HCT116 (cell line): Measurements from ENCODE around the gene REXO5. TPM values are rescaled to one million over a fixed set of nuclear protein-coding genes. Genes with fewer than 3 reads are reported as not detected.
"Not testable (repeated sequence)": the region's sequence is repeated elsewhere in the genome, so short reads cannot be mapped to it uniquely, and the experiment has no call there.

Source experiments
- ATAC-seq: fragments of 200-7000 bp; cut with Tn5 transposase; 2 replicates; pipeline ENCODE4 v1.9.1; 2020; ENCODE audit warnings: mild to moderate bottlenecking, moderate library complexity
- BruUV-seq: library from RNA; stranded (reverse); fragments of 400-500 nt; replicated peaks from 2 replicates; lab custom pipeline; 2021; lab: Mats Ljungman, UMichigan
- CTCF ChIA-PET: fragments of 300-600 bp; sonication (Branson Sonifier 250); formaldehyde crosslinking; loops from one replicate; lab custom pipeline; 2021; ENCODE audit warnings: antibody characterized with exemption; lab: Charles Lee
- POLR2A ChIA-PET: fragments of 300-600, 350-600 bp; sonication (Branson Sonifier 250); formaldehyde crosslinking; loops from one replicate; lab custom pipeline; 2021; ENCODE audit warnings: antibody characterized with exemption; lab: Charles Lee
- RAD21 ChIA-PET, 2 experiments: fragments of 300-600 bp; sonication (Branson Sonifier 250); formaldehyde crosslinking; loops; one replicate each; lab custom pipeline; 2023; ENCODE audit warnings: low total read pairs in 2 of 2; ENCODE audit not compliant: uncharacterized antibody in 2 of 2, unreplicated experiment in 2 of 2, low non-redundant PET in 1 of 2; lab: Charles Lee
- DNase-seq: peaks from one replicate; pipeline ENCODE4 v3.0.0-alpha.2; 2010; ENCODE audit warnings: low read depth, low spot score
- H2AFZ ChIP-seq: fragments of 200-600 bp; shearing (Covaris generic), sonication (generic); 2 replicates; pipeline ENCODE4 v1.6.1; 2017; ENCODE audit warnings: low read depth, mixed run types, mixed read lengths, antibody characterized with exemption, low read length; ENCODE audit not compliant: poor library complexity, severe bottlenecking
- H3K27ac ChIP-seq: 2 replicates; pipeline ENCODE4 v1.5.1; 2012; ENCODE audit warnings: low read depth, low read length
- H3K27me3 ChIP-seq: fragments of 200-600 bp; sonication (generic); 2 replicates; pipeline ENCODE4 v1.6.1; 2016; ENCODE audit warnings: mixed run types, low read length, mixed read lengths; ENCODE audit not compliant: insufficient read depth
- H3K36me3 ChIP-seq, 2 experiments: fragments of 200-500 bp in 1 of 2; fragments of 200-600 bp in 1 of 2; sonication (Bioruptor generic) in 1 of 2; sonication (generic) in 1 of 2; 2 replicates each; pipeline versions ENCODE4 v1.5.1 to v1.6.1; 2014 to 2016; ENCODE audit warnings: low read length in 2 of 2, inconsistent platforms in 1 of 2, mixed read lengths in 1 of 2, mixed run types in 1 of 2; ENCODE audit not compliant: insufficient read depth in 2 of 2, control insufficient read depth in 1 of 2
- H3K4me1 ChIP-seq, 2 experiments: fragments of 200-600 bp in 1 of 2; sonication (generic) in 1 of 2; 2 replicates each; pipeline versions ENCODE4 v1.5.1 to v1.6.1; 2012 to 2017; ENCODE audit warnings: low read length in 2 of 2, inconsistent platforms in 1 of 2, mild to moderate bottlenecking in 1 of 2, mixed read lengths in 1 of 2, mixed run types in 1 of 2, moderate library complexity in 1 of 2; ENCODE audit not compliant: insufficient read depth in 2 of 2, control insufficient read depth in 1 of 2
- H3K4me2 ChIP-seq: fragments of 200-600 bp; sonication (generic); 2 replicates; pipeline ENCODE4 v1.6.1; 2017; ENCODE audit warnings: mixed run types, low read length, mixed read lengths
- H3K4me3 ChIP-seq, 2 experiments: fragments of 200-600 bp in 1 of 2; sonication (generic) in 1 of 2; replicated peaks in 1 of 2; 2 replicates each; pipeline ENCODE4 v1.5.1; 2011 to 2016; ENCODE audit warnings: low read length in 2 of 2, control low read depth in 1 of 2, low read depth in 1 of 2, mild to moderate bottlenecking in 1 of 2, mixed read lengths in 1 of 2, mixed run types in 1 of 2
- H3K79me2 ChIP-seq: fragments of 200-600 bp; sonication (generic); 2 replicates; pipeline ENCODE4 v1.6.1; 2017; ENCODE audit warnings: mild to moderate bottlenecking, mixed run types, low read length, moderate library complexity, mixed read lengths; ENCODE audit not compliant: insufficient read depth
- H3K9ac ChIP-seq: fragments of 200-600 bp; sonication (generic); 2 replicates; pipeline ENCODE4 v1.6.1; 2016; ENCODE audit warnings: low read length, mixed read lengths
- H3K9me2 ChIP-seq: fragments of 200-600 bp; sonication (generic), shearing (Covaris generic); 2 replicates; pipeline ENCODE4 v1.6.1; 2017; ENCODE audit warnings: mixed run types, mild to moderate bottlenecking, moderate library complexity; ENCODE audit not compliant: insufficient read depth
- H3K9me3 ChIP-seq, 2 experiments: fragments of 200-500 bp in 1 of 2; fragments of 200-600 bp in 1 of 2; sonication (Bioruptor generic) in 1 of 2; sonication (generic) in 1 of 2; 2 replicates each; pipeline ENCODE4 v1.6.1; 2014 to 2017; ENCODE audit warnings: low read length in 2 of 2, mixed read lengths in 2 of 2, inconsistent platforms in 1 of 2, low read depth in 1 of 2, mild to moderate bottlenecking in 1 of 2, mixed run types in 1 of 2, moderate library complexity in 1 of 2; ENCODE audit not compliant: control insufficient read depth in 1 of 2, insufficient read depth in 1 of 2
- H4K20me1 ChIP-seq: fragments of 200-600 bp; sonication (generic), shearing (Covaris generic); 2 replicates; pipeline ENCODE4 v1.6.1; 2017; ENCODE audit warnings: mixed run types, mild to moderate bottlenecking, moderate library complexity; ENCODE audit not compliant: insufficient read depth
- ATF3 ChIP-seq: IDR thresholded peaks from 2 replicates; pipeline ENCODE4 v1.6.1; 2012
- CTCF ChIP-seq, 3 experiments: fragments of 200-600 bp in 1 of 3; sonication (generic) in 1 of 3; IDR thresholded peaks in 2 of 3; conservative IDR thresholded peaks in 1 of 3; 2 replicates each; pipeline ENCODE4 v1.5.1; 2012 to 2017; ENCODE audit warnings: low read depth in 2 of 3, low read length in 2 of 3, antibody characterized with exemption in 1 of 3, borderline replicate concordance in 1 of 3, control low read depth in 1 of 3, mild to moderate bottlenecking in 1 of 3, mixed read lengths in 1 of 3, mixed run types in 1 of 3, moderate library complexity in 1 of 3; ENCODE audit not compliant: insufficient read depth in 1 of 3
- EGR1 ChIP-seq: IDR thresholded peaks from 2 replicates; pipeline ENCODE4 v1.6.1; 2012; ENCODE audit warnings: low read depth
- ELF1 ChIP-seq: IDR thresholded peaks from 2 replicates; pipeline ENCODE4 v1.6.1; 2012; ENCODE audit warnings: low read depth, borderline replicate concordance
- EZH2 ChIP-seq: fragments of 200-600 bp; sonication (generic); IDR thresholded peaks from 2 replicates; pipeline ENCODE4 v1.6.1; 2017; ENCODE audit warnings: antibody characterized with exemption, mixed run types
- JUND ChIP-seq: IDR thresholded peaks from 2 replicates; pipeline ENCODE4 v1.6.1; 2012
- POLR2AphosphoS5 ChIP-seq: IDR thresholded peaks from 2 replicates; pipeline ENCODE4 v1.6.1; 2011; ENCODE audit warnings: mild to moderate bottlenecking, low read depth, low read length, moderate library complexity
- ZNF274 ChIP-seq: fragments of 200-500 bp; sonication (Bioruptor generic); IDR thresholded peaks from 2 replicates; pipeline ENCODE4 v1.6.1; 2014; ENCODE audit warnings: mild to moderate bottlenecking, low read depth, low read length, inconsistent platforms
- intact Hi-C: fragments of 100-400 bp; cut with micrococcal nuclease; formaldehyde crosslinking; loops from 2 replicates; pipeline ENCODE4 v1.10.0; 2022
- total RNA-seq: library from RNA; stranded (reverse); gene quantifications from one replicate; pipeline ENCODE4 v1.2.1, GENCODE V29; 2021; ENCODE audit not compliant: unreplicated experiment

The REXO5 gene
- total RNA-seq, 1 experiment from 2014 or later = 10.5 TPM

- H3K79me2 ChIP-seq = peaks cover 47% of the 10 kb centered on the region
- no peak for DNase-seq
Measured at GRCh38 chr16:20862162-20862960, 56.0 kb downstream of the REXO5 start.

GRCh38 chr16:20864376-20864775 is 58.0 kb downstream of the REXO5 start:
- H3K9me2 ChIP-seq, intact Hi-C loops, CTCF ChIA-PET, RAD21 ChIA-PET, DNase-seq, H3K9me3 ChIP-seq, H3K9ac ChIP-seq, BruUV-seq, H3K4me3 ChIP-seq, H4K20me1 ChIP-seq, H3K27me3 ChIP-seq, ATAC-seq, H3K4me2 ChIP-seq, H2AFZ ChIP-seq: not testable (repeated sequence)
- Histone ChIP-seq H3K36me3 (peaks cover 0 to 11% of the 10 kb centered on the region in 2 experiments; a peak in 3 of 4 replicates), H3K79me2 (peaks cover 67% of the 10 kb centered on the region), H3K4me1 (peaks cover 46 to 50% of the 10 kb centered on the region in 2 experiments), H3K27ac (peak overlapping the region; percentile 96)
- POLR2A ChIA-PET = interaction anchor here (1.5 kb wide), 1 partner anchor 39 kb away, joined by 4 read pairs; no protein-coding TSS in a partner anchor

More at GRCh38 chr16:20862162-20862960, 56.0 kb downstream of the REXO5 start:
- CTCF ChIA-PET = no interaction called here
- no peak for ATAC-seq
- Histone ChIP-seq H2AFZ (no peak overlapping the region), H3K36me3 (peaks cover 0 to 16% of the 10 kb centered on the region in 2 experiments; a peak in 3 of 4 replicates), H3K27ac (no peak overlapping the region), H3K27me3 (no peaks in the 10 kb centered on the region), H3K9ac (no peak overlapping the region), H4K20me1 (no peaks in the 10 kb centered on the region), H3K4me1 (peaks cover 26 to 30% of the 10 kb centered on the region in 2 experiments), H3K4me2 (no peak overlapping the region), H3K9me2 (no peaks in the 10 kb centered on the region), H3K9me3 (no peaks in the 10 kb centered on the region), H3K4me3 (no peak overlapping the region)
- POLR2A ChIA-PET = no interaction called here
- RAD21 ChIA-PET = no interaction called here
- no peak for TF ChIP-seq ELF1
- no peak for TF ChIP-seq CTCF (IDR thresholded peaks at IDR 0.05 in 2 of 3, conservative IDR thresholded peaks at IDR 0.05 in 1 of 3; ENCODE audit: borderline replicate concordance in 1 of 3, insufficient read depth in 1 of 3, low read depth in 2 of 3, low read length in 2 of 3)
- no peak for TF ChIP-seq EGR1
- no peak for TF ChIP-seq EZH2
- no peak for TF ChIP-seq ATF3
- TF ChIP-seq POLR2AphosphoS5 = no peak
- no peak for TF ChIP-seq JUND
- TF ChIP-seq ZNF274 = no peak
- intact Hi-C loops = no loop called here
- no TSS peak for BruUV-seq
